GM19395 (cell line): ENCODE measurements around the gene TJP3.
"Not testable (repeated sequence)": the region's sequence is repeated elsewhere in the genome, so short reads cannot be mapped to it uniquely, and the experiment has no call there.

Experiments used
- ATAC-seq: cut with Tn5 transposase; IDR thresholded peaks from one replicate; pipeline ENCODE4 v1.9.1; 2021; ENCODE audit warnings: mild to moderate bottlenecking, moderate library complexity; ENCODE audit not compliant: unreplicated experiment

The TJP3 gene

DNA sequence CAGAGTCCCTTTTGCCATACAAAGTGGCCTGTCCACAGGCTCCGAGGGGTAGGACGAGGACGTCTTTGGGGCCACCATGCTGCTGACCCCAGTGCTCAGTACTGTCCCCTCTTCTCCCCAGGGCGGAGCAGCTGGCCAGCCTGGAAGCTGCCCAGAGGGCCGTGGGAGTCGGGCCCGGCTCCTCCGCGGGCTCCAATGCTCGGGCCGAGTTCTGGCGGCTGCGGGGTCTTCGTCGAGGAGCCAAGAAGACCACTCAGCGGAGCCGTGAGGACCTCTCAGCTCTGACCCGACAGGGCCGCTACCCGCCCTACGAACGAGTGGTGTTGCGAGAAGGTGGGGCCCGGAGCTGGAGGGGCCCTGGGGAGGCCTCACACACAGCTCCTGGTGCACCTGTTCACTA is 32.2 kb downstream of the TJP3 start:
- no peak for ATAC-seq

- ATAC-seq = no peak
Measured at GRCh38 chr19:3743486-3743885, 35.3 kb downstream of the TJP3 start.

GRCh38 chr19:3745363-3746045 is 37.3 kb downstream of the TJP3 start:
- ATAC-seq = no peak

DNA sequence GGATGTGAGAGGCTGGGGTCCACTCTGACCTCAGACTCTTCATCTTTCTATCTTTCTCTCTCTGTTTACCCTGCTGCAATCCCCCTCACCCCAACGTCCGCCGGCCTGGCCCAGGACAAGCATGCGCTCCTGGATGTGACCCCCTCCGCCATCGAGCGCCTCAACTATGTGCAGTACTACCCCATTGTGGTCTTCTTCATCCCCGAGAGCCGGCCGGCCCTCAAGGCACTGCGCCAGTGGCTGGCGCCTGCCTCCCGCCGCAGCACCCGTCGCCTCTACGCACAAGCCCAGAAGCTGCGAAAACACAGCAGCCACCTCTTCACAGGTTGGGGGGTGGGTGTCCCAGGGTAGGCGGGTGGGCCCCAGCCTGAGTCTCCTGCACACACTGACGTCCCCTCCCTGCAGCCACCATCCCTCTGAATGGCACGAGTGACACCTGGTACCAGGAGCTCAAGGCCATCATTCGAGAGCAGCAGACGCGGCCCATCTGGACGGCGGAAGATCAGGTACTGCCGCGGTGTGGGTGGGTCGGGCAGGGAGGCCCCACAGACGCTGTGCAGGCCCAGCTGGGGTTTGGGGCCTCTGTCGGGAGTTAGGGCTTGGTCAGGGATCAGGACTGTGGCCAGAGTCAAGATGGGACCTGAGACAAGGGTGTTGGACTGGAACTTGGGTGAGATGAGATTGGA is 38.3 kb downstream of the TJP3 start:
- ATAC-seq = no peak

GRCh38 chr19:3748965-3749364 is 40.8 kb downstream of the TJP3 start:
- ATAC-seq = no peak

GRCh38 chr19:3750211-3750610 is 42.0 kb downstream of the TJP3 start:
- ATAC-seq = no peak

- ATAC-seq = no peak
Measured at GRCh38 chr19:3751236-3751635, 43.1 kb downstream of the TJP3 start.

DNA sequence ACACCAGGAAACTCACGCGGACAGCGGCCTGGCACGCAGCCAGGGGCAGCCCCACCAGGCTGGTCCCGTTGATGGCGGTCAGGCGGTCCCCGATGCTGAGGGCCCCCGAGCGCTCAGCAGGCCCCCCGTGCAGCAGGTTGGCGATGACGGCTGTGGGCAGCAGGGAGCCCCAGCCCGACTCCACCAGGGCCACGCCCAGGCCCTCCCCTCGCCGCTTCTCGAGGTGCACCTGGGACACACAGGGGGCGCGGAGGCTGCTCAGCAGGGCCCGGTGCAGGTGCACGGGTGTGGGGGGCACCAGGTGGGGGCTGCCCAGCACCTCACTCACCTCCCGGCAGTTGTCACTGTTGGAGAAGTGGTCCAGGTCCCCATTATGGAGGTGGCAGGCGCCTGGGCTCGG is 44.3 kb downstream of the TJP3 start:
- no peak for ATAC-seq

DNA sequence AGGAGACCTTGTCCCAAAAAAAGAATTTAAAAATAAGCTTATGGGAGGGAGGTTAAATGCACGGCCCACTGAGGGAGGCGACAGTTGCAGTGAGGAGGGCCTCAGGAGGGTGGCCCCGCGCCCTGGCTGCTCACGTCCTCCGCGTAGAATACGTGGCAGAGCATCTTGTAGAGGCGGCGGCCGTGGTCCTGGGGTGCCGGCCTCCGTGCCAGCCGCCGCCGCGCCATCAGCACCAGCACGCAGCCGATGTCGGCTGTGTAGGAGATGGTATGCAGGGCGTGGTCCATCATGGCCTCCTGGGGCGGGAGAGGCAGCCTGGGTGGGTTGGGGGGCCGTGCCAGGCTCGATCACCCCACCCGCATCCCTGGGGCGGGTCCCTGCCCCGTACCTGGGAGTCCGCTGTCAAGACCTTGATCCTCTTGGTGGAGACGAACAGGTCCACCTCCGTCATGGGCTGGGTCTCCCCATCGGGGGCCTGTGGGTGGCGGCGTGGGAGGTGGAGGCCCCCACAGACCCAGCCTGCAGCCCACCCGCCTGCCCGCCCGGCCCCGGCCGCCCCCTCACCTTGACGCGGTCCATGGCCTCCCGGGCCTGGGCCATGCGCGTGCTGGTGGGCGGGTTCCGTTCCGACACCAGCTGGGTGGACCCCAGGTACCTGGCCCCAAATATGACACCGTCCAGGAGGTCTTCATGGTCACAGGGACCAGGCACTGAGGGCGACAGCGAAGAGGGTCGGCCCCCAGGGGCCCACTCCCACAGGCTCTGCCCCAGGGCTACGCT is 45.6 kb downstream of the TJP3 start:
- no peak for ATAC-seq

GRCh38 chr19:3757705-3758104 is 49.5 kb downstream of the TJP3 start:
- not testable (repeated sequence) for ATAC-seq

DNA sequence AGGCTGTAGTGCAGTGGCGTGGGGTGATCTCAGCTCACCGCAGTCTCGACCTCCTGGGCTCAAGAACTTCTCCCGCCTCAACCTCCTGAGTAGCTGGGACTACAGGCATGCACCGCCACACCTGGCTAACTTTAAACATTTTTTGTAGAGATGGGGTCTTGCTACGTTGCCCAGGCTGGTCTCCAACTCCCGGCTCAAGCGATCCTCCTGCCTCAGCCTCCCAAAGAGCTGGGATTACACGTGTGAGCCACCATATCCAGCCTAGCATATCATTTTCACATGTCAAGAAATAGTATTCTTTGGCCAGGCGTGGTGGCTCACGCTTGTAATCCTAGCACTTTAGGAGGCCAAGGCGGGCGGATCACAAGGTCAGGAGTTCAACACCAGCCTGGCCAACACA is 50.1 kb downstream of the TJP3 start:
- ATAC-seq = not testable (repeated sequence)

DNA sequence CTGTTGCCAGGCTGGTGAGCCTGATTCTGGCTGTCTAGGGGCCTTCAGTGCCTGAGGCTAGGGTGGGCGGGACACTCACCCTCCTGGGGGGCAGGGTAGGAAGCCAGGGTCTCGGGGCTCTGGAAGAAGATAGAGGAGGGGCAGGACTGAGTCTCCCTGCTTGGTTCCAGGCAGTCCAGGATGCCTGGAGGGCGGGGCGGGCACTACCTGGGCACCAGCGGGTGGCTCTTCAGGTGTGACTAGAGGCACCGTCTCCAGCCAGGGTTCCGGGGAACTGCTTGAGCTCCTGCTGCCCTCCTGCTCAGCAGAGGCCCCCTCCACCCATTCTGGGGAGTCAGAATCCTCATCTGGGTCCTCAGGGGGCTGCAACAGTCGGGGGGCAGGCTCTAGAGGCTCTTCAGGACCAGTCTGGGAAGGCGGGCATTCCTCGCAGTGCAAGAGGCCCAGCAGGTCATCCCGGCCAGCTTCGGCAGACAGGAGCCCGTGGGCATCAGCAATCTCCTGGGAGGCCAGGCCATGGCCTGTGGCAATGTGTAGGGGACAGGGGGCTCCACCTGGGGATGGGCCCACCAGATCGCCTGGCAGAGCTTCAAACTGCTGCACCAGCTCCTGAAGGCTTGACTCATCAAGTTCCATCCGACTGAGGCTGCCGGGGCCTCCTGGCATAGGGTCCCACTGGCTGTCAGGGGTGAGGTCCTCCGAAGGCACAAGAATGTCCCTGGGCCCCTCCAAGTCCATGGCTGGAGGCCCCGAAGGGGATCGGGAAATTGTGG is 51.5 kb downstream of the TJP3 start:
- no peak for ATAC-seq

- ATAC-seq = no peak
Measured at GRCh38 chr19:3760871-3761361, 52.7 kb downstream of the TJP3 start.

DNA sequence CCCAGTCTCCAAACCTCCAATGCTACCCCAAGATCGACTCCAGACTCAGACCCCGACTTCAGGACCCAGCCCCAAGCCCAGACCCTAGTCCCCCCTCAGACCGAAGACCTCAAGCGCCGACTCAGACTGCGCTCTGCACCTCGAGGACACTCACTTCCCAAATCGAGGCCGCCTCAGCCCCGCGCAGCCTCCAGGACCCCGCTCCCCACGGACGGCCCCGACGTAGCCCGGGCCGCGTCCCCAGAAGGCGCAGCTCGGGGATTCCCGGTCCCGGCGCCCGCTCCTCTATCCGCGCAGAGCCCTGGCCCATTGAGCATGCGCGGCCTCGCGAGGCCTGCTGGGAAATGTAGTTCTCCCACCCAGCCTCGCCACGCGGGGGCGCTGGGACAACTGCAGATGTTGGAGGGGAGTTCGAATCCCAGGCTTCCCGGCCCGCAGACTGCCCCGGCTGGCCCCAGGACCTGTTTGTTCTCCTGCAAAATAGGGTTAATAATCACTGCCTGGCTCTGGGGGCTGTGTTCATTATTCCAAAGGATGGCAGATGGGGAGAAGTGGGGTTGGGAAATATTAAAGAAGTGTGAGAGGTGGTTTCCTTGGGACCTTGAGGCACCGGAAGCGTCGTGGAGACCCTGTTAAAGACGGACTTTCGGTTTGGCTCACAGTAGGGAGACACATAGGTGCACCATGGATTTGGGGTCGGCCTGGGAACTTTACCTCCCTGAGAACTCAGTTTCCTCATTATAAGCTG is 53.4 kb downstream of the TJP3 start, which contains the start of gene APBA3:
TSS of gene APBA3 (minus strand) at position 311 of the 748 bp plus-strand sequence. CDS start 1,428 bp downstream, outside the sequence.
- ATAC-seq = peak; percentile 55

DNA sequence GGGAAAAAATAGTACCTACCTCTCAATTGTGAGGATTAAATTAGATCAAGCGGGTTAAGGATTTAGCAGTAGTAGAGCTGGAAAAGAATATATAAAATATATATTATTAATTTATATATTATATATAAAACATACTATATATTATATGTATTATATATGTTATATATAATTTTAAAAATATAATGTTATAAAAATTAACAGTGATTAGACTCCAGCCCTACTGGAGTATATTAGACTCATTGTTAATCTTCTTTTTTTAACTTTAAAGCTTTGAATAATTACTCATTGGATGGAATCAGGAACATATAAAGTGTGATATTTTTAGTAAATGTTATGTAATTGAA is 53.9 kb downstream of the TJP3 start:
- ATAC-seq = no peak

DNA sequence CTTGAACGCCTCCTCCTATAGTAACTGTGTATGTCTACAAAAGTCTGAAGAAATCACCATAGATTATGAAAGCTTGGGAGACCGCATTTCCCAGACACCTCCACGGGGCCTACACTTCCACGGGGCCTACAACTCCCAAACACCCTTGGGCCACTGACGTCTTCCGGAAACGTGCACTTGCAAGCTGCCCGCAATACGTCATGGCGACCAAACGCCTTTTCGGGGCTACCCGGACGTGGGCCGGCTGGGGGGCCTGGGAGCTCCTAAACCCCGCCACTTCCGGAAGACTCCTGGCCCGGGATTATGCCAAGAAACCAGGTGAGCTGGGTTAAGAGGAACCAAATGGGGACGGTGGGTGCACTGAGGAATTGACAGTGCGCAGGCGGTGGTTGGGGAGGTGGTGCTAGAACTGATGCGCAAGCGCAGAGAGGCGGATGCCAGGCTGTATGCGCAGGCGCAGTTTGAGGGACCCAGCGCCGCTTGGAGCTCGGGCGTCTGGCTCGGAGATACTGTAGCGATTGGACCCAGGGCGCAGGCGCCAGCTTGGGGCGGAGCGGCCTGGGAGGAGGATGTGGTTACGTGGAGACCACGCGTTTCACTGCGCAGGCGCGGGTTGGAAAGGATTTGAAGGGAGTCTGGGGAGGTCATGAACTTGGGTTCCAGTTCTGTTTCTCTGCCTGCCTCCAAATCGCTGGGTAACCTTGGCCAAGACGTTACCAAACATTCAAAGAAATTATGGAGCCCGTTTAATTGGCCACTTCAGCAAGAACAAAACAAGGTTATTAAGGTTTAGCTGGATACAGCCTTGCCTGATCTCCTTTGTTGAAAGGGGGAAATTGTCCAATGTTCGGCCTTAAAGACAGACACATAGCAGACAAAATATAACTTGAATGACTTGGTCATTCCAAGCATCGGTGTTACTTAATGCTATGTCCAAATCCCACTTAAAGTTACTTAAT is 54.6 kb downstream of the TJP3 start, which contains the start of gene MRPL54:
TSS of gene MRPL54 (plus strand) at position 182 of the 959 bp plus-strand sequence. CDS start at position 201, 19 bp downstream.
- ATAC-seq = peak; percentile 74

DNA sequence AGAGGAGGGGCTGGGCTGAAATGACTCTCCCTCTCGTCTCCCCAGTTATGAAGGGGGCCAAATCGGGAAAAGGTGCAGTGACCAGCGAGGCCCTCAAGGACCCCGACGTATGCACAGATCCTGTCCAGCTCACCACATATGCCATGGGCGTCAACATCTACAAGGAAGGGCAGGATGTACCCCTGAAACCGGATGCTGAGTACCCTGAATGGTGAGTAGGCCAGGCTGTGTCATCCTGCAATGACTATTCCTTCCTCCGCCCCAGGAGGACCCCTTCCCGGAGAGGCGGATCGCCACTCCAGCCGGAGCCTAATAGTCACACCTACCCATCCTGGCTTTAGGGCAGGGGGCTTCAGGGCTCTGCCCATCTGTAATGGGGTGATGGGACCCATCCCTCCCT is 56.9 kb downstream of the TJP3 start:
- no peak for ATAC-seq

GRCh38 chr19:3765757-3766156 is 57.6 kb downstream of the TJP3 start:
- ATAC-seq = not testable (repeated sequence)

GRCh38 chr19:3766520-3766919 is 58.3 kb downstream of the TJP3 start:
- ATAC-seq = no peak
